ENCODE results near the gene AUNIP. TPM values are rescaled to one million over a fixed set of nuclear protein-coding genes. Genes with fewer than 3 reads are reported as not detected.

Gene AUNIP
- total RNA-seq, 6 donors from 2014 or later = 0.43 to 1.1 (median 0.74) TPM; not detected in 3

- Histone ChIP-seq H3K9me3 (no peaks in the 10 kb centered on the region), H3K4me3 (no peak overlapping the region), H3K27ac (no peak overlapping the region), H3K36me3 (peaks cover 25 to 60% (median 50%) of the 10 kb centered on the region in 4 donors), H3K27me3 (no peaks in the 10 kb centered on the region), H3K4me1 (peaks cover 5 to 12% (median 6%) of the 10 kb centered on the region in 4 donors)
- 95 to 96% methylated on average over 3 to 10 of the region's 10 CpGs for WGBS, 2 donors
- TF ChIP-seq POLR2AphosphoS5 (IDR thresholded peaks at IDR 0.05) (no peak), EP300 (IDR thresholded peaks at IDR 0.05) (no peak), POLR2A (IDR thresholded peaks at IDR 0.05) (no peak), CTCF (IDR thresholded peaks at IDR 0.05) (no peak)
- DNase-seq = no peak
- ATAC-seq (ENCODE audit: low FRiP score in 2 of 2) = no peak
Measured at GRCh38 chr1:25826571-25826970, 32.7 kb downstream of the AUNIP start.

- H3K27ac ChIP-seq = no peak overlapping the region
- no peaks in the 10 kb centered on the region for H3K9me3 ChIP-seq
- ATAC-seq (ENCODE audit: low FRiP score in 2 of 2) (no peak), DNase-seq (no peak)
- TF ChIP-seq POLR2AphosphoS5 (IDR thresholded peaks at IDR 0.05) = no peak
- TF ChIP-seq CTCF (IDR thresholded peaks at IDR 0.05) = no peak
- TF ChIP-seq POLR2A (IDR thresholded peaks at IDR 0.05) = no peak
- no peak for TF ChIP-seq EP300 (IDR thresholded peaks at IDR 0.05)
- peaks cover 14 to 22% (median 15%) of the 10 kb centered on the region in 4 donors for H3K4me1 ChIP-seq
- H3K27me3 ChIP-seq = no peaks in the 10 kb centered on the region
- 89 to 96% methylated on average over 2 of the region's 2 CpGs for WGBS, 2 donors
- H3K36me3 ChIP-seq = peaks cover 17 to 50% (median 42%) of the 10 kb centered on the region in 4 donors
- H3K4me3 ChIP-seq = no peak overlapping the region
Measured at GRCh38 chr1:25825605-25826004, 33.7 kb downstream of the AUNIP start.

- ATAC-seq (ENCODE audit: low FRiP score in 2 of 2) (no peak), DNase-seq (peak in 1 of 2 donors; percentile 44)
- 55 to 66% methylated on average over 5 of the region's 5 CpGs for WGBS, 2 donors
- peak overlapping the region in 2 of 4 donors; percentile 81 to 91 for H3K4me3 ChIP-seq
- peaks cover 21 to 45% (median 30%) of the 10 kb centered on the region in 4 donors for H3K4me1 ChIP-seq
- H3K27me3 ChIP-seq = no peaks in the 10 kb centered on the region
- TF ChIP-seq POLR2A (IDR thresholded peaks at IDR 0.05) = no peak
- peaks cover 0 to 11% (median 9%) of the 10 kb centered on the region in 4 donors for H3K36me3 ChIP-seq
- H3K27ac ChIP-seq = peak overlapping the region in 1 of 4 donors; percentile 89
- no peaks in the 10 kb centered on the region for H3K9me3 ChIP-seq
Measured at GRCh38 chr1:25821630-25822091, 37.6 kb downstream of the AUNIP start.

GRCh38 chr1:25821112-25821476 lies 38.2 kb downstream of the AUNIP start:
- Histone ChIP-seq H3K4me1 (peaks cover 21 to 45% (median 30%) of the 10 kb centered on the region in 4 donors), H3K27me3 (no peaks in the 10 kb centered on the region), H3K36me3 (peaks cover 0 to 9% (median 6%) of the 10 kb centered on the region in 4 donors), H3K9me3 (no peaks in the 10 kb centered on the region), H3K4me3 (peak overlapping the region in 3 of 4 donors; percentile 81 to 91 (median 90)), H3K27ac (peak overlapping the region; percentile 89 to 94 (median 92))
- WGBS, 2 donors = 24 to 30% methylated on average over 10 of the region's 10 CpGs
- TF ChIP-seq POLR2AphosphoS5 (IDR thresholded peaks at IDR 0.05) (no peak), CTCF (IDR thresholded peaks at IDR 0.05) (no peak), EP300 (IDR thresholded peaks at IDR 0.05) (no peak), POLR2A (IDR thresholded peaks at IDR 0.05) (no peak)
- no peak for ATAC-seq (ENCODE audit: low FRiP score in 2 of 2)
- no peak for DNase-seq

- peaks cover 21 to 45% (median 30%) of the 10 kb centered on the region in 4 donors for H3K4me1 ChIP-seq
- WGBS, 2 donors = 1 to 2% methylated on average over 19 to 25 of the region's 67 CpGs
- peak overlapping the region; percentile 89 to 94 (median 92) for H3K27ac ChIP-seq
- peaks cover 0 to 10% (median 8%) of the 10 kb centered on the region in 4 donors for H3K36me3 ChIP-seq
- peak overlapping the region; percentile 72 to 91 (median 86) for H3K4me3 ChIP-seq
- H3K27me3 ChIP-seq = no peaks in the 10 kb centered on the region
- DNase-seq (peak in 1 of 2 donors; percentile 76), ATAC-seq (ENCODE audit: low FRiP score in 2 of 2) (peak; percentile 54 to 75)
- no peaks in the 10 kb centered on the region for H3K9me3 ChIP-seq
- TF ChIP-seq CTCF (IDR thresholded peaks at IDR 0.05) = peak in 1 of 6 experiments; percentile 6
- no peak for TF ChIP-seq EP300 (IDR thresholded peaks at IDR 0.05)
- no peak for TF ChIP-seq POLR2AphosphoS5 (IDR thresholded peaks at IDR 0.05)
Measured at GRCh38 chr1:25820247-25821111, 38.8 kb downstream of the AUNIP start.

All from upper lobe of left lung (tissue), 6 donors.